HL-60/S4 treated with phorbol 12-myristate 13-acetate at 8.2 ng/mL for 4 days and 3 days (cell line): ENCODE measurements around the gene NMNAT1.
"Not testable (repeated sequence)": the region's sequence is repeated elsewhere in the genome, so short reads cannot be mapped to it uniquely, and the experiment has no call there.

Experiments
- in situ Hi-C: fragments of 300-500 bp; cut with MboI; formaldehyde crosslinking; loops from 2 replicates; pipeline ENCODE4 v1.15.0; 2022; ENCODE audit warnings: low sequenced_read_pairs

NMNAT1 gene

DNA sequence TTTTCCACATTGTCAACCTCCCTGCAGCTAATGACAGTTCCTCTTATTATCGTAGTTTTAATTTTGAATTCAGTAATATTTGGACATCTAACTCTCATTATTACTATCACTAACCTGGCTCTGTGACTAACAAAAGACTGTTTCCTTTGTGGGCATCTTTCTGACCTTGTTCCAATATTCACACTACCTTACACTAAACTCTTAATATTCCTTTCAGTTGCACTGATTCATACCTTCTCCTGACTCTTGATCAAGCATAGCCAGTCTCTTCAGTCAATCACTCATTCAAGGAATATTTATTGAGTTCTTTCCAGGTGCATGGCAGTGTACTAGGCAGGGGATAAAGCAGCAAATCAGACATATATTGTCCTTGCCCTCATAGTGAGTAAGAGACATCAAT, 25.4 kb upstream of the NMNAT1 start:
- in situ Hi-C loops: no loop called here

DNA sequence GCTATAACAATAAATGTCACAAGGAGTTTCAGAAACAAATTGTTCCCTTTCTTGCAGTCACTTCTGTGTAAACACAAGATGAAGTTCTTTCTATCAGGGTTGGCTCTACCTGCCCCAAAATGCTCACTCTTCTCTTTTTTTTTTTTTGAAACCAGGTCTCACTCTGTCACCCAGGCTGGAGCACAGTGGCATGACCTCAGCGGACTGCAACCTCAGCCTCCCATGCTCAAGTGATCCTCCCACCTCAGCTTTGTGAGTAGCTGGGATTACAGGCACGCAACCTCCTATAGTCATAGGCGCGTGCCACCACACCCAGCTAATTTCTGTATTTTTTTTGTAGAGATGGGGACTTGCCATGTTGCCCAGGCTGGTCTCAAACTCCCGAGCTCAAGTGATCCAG, 22.7 kb upstream of the NMNAT1 start:
- in situ Hi-C loops: no loop called here

DNA sequence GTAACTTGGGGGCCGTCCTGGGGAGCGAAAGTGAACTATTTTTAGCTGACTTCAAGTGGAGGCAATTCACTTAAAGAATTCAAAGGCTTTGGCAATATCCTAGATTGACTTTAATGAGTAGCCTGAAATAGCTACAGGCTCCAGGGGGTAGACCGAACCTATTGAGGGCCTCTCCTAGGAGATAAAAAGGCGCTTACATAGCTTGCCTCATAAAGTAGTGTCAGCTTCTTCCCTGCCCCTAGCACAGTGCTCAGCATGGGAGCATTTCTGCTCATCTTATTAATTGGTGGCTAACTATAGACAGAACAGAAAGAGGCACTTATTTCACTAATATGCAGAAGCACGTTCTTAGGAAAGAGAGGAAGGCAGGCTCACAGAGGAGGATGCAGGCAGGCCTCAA, 20.9 kb upstream of the NMNAT1 start:
- in situ Hi-C loops: no loop called here

DNA sequence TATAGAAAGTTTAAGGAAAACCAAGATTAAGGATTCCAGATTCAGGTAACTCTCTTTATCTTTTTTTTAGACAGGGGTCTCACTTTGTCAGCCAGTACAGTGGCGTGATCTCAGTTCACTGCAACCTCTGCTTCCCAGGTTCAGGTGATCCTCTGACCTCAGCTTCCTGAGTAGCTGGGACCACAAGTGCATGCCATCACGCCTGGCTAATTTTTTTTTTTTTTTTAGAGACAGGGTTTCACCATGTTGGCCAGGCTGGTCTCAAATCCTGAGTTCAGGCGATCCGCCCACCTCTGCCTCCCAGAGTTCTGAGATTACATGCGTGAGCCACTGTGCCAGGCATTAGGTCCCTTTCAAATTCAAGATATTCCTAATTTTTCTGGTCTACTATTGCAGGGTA, 16.0 kb upstream of the NMNAT1 start:
- in situ Hi-C loops: no loop called here

DNA sequence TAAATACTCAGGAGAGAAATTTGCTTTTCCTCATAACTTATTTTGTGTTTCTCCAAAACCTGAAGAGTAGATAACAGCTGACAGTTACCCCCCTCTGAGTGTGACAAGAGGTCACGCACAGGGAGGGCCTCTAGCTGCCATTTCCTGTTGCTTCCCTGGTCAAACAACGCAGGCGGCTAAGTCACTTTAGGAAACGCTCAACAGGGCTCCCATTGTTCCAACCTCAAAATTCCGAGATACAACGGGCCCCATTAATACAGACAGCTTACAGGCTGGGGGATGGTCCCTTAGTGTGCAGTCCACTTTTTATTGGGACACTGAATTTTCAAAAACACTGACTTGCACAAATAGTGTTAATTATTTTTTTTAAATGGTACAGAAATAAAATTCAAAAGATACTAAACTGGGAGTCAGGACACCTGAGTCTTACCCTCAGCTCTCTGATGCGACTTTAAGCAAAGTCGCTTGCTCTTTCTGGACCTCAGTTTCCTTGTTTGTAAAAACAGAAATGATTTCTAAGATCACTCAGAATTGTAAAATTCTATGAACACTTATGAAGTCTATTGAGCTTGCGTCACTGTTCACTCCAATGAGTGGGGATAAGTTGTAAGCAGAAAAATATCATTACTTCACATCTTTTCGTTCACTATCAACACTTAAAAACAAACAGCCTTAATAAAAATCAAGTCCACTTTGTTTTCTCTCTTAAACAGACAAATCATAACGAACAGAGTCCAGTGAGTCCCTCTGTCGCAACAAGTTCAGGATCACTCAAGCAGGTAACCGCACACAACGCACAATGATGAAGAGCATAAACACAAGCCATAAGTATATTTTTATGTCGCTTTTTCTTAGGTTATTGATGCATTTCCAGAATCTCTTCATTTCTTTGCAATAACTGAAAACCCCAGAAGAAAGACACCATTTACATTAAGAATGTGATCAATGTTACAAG, 13.6 kb upstream of the NMNAT1 start:
- in situ Hi-C loops: no loop called here

DNA sequence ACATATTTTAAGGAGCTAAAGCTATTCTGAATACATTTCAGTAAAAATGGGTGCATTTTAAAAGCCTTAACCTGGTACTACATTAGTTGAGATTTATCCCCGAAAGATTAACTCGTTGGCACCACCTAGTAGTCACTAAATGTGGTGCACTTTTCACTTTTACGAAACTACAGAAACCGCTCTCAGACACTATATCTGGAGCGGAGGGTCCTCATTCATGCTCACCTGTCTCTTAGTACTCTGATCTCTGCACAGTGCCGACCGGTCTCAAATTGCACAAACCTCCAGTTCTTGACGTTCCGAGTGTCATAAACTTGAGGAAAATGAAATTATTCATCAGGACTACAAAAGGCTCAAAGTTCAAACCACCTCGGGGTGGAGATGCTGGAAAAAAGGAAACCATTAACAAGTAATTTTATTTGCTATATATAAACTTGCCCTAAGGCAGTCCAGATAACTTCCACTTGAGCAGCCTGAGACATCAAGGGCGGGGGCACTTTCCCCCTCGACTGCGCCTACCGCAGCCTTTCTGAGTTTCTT, 806 bp upstream of the NMNAT1 start:
- in situ Hi-C loops: loop anchor here (5.0 kb wide), 1 partner anchor 65 kb away; no protein-coding TSS in a partner anchor

DNA sequence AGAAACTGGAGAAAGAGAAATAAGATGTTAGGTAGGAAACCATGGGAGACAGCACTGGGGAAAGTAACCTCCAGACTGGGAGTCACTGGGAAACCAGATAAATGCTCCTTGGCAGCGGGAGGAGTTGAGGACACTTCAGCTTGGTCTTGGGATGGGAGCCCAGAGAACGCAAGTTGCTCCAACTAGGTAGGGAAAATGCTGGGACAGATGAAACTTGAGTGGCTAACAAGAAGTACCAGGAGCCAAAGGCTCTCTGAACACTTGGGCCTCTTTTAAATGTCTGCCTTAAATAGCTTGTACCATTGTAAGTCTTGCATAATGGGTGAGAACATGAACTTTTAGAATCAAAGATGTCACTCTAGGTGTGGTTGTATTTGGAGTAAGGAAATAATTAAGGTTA, 3.0 kb downstream of the NMNAT1 start:
- in situ Hi-C loops: no loop called here

DNA sequence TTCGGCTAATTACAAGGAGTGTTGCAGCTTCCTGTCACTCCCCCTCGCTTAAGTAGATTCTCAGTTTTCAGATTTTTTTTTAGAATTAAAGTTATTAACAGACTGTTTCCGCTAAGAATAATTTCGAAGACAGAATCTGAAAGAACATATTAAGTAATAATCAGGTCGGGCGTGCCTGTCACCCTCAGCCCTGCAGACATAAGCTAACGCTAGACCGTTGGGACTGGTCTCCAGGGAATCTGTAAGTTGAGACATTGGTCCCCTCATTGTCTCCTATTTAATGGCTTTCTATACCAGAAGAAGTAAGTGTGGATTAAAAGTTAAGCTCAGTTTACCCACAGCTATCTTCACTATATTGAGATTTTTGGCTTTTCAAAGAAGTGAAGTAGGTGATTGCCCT, 14.5 kb downstream of the NMNAT1 start:
- in situ Hi-C loops: no loop called here

DNA sequence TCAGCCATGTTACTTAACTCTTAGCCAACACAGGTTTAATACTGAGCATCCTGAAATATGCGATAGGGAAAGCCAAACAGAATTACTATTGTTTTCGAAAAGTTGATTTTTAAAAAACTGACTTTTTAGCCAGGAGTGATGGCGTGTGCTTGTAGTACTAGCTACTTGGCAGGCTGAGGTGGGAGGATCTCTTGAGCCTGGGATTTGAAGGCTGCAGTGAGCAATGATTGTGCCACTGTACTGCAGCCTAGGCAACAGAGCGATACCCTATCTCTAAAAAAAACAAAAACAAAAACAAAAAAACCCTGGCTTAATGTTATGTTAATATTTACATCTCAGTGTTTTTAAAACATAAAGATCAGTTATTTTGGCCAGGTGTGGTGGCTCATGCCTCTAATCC, 16.7 kb downstream of the NMNAT1 start:
- in situ Hi-C loops: no loop called here

DNA sequence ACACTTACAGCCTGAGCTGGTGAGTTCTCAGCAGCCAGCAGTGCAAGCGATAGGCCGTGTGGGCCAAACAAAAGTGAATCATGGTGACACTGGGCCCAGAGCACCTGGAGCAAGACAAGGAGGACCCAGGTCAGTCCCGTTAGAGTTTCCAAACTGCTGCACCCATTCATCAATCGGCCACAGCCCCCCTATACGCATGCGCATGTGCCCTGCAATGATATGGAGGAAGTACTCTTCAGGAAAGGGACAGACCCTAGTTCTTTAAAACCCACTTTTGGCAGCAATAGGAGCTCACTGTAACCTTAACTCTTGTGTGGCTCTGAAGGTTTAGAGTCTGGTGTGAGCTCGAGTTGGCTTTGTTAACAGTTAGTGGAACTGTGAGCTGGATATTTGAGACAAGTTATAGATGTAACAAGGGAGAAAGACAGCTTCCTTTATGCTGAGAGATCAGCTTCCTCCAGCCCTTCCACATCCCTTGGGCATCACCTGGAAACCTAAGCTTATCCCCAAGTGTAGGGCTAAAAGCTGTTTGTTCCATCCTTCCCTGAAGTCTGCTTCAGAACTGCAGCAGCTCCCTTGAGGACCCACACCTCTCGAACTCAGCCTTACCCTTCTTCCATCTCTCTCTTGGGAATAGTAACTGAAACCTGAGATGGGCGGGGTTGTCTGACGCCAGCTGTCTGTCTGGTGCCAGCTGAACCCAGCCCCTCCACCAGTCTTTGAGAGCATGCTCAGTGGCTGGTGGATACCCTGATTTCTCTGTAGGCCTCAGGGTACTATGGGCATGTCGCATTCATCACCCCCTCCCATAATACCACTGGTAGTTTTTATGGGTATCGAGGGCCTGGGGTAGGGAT, 17.7 kb downstream of the NMNAT1 start:
- in situ Hi-C loops: no loop called here

DNA sequence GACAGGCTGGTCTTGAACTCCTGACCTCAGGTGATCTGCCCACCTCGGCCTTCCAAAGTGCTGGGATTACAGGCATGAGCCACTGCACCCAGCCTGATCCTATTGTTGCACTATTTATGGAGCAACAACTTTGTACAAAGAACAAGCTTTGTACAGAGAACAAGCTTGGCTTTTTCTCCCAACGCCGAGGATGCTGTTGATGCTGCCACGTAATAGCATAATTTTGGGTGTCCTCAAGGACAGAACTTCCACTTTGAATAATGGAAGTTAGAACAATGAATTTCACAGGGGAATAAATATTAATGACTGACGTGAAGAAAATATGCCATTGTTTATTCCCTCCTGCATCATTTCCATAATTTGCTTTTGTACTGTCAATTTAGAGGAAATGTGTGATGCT, 41.0 kb downstream of the NMNAT1 start:
- in situ Hi-C loops: no loop called here

DNA sequence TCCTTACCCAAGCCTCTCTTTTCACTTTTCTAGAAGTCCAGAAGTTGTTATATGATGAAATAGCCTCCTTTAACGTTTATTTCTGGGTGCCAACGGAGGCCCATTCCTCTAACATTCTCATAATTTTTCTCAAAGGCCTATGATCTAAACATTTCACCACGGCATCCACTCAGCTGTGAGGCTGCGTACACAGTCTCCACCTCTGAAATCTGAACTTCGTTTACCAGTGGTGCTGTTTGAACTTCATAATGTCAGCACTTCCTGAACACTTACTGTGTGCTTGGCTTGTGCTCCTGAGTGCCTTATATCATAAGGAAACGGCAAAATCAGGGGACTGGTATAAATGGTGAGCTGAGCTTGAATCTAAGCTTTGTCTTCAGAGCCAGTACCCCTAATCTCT, 41.7 kb downstream of the NMNAT1 start:
- in situ Hi-C loops: no loop called here

DNA sequence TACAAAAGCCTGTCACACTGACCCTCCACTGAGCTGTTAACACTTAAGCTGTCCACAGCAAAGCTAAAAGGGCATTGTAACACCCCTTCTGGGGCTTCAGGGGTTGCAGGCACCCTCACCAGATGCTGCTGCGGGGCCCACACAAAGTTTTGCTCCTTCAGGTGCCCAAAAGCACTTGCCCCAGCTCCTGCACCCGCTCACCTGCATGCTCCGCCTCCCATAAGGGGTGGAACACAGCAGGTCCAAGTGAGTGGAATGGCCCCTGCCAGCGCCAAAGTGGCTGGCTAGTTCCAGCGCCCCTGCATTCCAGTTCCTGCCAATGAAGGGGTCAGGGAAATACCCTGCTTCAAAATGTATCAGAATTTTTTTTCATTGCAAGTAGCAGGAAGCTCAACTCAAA, 46.5 kb downstream of the NMNAT1 start:
- in situ Hi-C loops: no loop called here

DNA sequence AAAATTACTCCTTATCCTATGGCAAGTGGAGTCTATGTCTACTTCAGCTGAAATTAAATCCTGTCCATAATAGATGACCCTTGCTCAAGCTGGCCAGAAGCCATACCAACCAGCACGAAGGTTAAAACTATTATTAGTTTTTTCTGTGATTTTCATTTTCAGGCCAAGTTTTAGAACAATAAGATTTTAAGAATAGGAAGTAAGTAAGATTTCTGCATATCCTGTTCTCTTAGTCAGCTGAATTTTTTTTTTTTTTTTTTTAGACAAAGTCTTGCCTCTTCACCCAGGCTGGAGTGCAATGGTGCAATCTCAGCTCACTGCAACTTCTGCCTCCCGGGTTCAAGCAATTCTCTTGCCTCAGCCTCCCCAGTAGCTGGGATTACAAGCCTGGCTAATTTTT, 47.7 kb downstream of the NMNAT1 start:
- in situ Hi-C loops: no loop called here

DNA sequence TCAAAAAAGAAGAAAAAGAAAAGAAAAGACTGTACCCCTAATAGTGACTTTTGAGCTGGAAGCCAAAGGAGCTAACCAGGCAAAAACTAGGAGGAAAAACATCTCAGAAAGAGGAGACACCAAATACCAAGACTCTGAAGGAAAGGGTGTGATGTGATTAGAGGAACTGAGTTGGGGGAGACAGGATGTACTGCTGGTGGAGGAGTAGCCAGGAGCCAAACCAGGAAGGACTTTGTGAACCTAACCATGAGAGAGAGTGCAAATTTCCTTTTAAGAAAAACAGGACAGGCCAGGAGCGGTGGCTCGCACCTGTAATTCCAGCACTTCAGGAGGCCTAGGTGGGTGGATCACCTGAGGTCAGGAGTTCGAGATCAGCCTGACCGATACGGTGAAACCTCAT, 49.6 kb downstream of the NMNAT1 start:
- in situ Hi-C loops: no loop called here

DNA sequence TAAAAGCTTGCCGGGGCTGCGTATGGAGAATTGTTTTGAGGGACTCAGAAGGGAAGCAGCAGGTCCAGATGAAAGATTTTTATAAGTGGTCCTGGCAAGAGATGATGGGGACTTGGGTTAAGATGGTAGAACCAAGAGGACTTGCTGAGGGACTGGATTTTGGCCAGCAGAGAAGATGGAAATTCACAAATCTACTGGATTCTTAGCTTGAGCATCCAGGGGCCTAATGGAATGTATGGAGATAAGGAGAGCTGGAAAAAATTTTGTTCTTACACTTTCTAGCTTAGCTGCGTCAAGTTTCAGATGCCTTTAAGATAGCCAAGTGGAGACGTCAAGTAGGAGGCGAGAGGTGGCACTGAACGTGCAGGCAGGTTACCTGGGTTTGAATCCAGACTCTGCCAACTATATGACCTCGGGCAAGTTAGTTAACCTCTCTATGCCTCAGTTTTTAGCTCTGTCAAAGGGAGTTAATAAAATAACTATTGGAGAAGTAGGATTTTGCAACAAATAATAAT, 50.3 kb downstream of the NMNAT1 start:
- in situ Hi-C loops: no loop called here

DNA sequence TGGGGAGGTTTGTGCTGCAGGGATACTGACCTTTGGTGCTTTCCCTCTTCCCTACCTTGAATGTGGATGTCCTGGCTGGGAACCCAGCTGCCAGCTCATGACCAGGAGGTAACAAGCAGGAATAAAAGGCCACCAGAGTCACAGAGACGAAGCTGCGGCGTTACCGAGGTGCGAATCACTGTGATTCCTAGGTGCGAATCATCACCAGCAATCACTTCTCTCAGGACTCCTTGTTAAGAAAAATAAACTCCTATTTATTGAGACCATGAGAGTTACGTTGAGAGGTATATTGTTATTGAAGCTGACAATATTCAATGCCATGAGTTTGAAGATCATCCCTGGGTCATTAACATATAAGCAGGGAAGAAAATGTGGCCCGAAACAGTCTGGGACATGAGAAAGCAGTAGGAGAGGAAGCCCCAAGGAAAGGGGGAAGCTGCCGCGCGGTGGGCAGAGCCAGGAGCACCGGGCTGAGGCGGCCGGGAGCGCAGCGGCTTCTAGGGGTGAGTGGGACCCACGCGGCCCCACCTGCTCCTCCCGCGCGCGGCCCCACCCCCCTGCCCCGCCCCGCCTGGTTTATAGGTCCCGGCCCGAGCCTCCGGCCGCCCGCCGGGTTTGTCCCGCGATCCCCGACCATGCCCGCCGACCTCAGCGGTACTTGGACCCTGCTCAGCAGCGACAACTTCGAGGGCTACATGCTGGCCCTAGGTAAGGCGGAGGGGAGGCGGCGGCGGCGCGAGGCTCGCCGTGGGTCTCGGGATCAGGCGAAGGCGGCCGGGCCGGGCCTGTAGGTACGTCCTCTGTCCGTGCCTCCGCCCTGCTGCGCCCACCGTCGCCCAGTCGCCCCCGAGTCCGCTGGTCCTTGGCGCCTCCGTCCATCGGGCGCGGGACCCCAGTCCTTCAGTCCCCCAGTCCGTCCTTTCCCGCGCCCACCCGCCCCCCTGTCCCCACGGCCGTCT, 53.6 kb downstream of the NMNAT1 start, which contains the start of gene RBP7:
Gene RBP7, plus strand, starts transcription at position 605 of the 959 bp plus-strand sequence. Its CDS starts 31 bp downstream, at position 636.
- in situ Hi-C loops: no loop called here

DNA sequence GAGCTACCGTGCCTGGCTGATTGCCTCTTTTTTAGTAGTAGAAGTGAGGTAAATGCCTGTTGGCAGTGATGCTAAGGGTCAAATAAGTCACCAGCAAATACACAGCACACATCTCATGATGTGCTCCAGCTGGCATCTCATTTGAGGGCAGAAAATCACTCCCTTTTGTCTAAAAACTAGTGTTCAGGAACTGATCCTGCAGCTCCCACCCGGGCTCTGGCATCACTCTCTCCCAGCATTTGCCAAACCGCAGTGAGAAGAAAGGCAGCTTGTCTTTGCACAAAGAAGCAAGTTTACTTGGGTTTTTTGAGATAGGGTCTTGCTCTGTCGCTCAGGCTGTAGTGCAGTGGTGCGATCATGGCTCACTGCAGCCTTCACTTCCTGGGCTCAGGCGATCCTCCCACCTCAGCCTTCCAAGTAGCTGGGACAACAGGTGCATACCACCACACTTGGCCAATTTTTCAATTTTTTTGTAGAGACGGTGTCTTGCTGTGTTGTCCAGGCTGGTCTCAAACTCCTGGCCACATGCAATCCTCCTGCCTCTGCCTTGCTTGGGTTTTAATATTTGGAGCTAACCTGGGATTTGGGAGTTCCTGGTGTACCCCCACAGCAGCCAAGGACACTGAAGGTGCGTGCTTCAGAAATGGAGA, 57.9 kb downstream of the NMNAT1 start:
- in situ Hi-C loops: no loop called here

DNA sequence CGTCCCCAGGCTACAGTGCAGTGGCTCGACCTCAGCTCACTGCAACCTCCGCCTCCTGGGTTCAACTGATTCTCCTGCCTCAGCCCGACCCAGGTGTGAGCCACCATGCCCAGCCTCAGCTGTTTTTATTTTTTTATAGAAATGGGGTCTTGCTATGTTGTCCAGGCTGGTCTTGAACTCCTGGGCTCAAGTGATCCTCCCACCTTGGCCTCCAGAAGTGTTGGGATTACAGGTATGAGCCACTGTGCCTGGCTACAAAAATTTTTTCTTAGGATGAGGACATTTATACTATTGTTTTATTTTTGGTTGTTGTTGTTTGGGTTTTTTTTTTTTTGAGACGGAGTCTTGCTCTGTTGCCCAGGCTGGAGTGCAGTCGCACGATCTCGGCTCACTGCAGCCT, 62.0 kb downstream of the NMNAT1 start:
- in situ Hi-C loops: not testable (repeated sequence)

DNA sequence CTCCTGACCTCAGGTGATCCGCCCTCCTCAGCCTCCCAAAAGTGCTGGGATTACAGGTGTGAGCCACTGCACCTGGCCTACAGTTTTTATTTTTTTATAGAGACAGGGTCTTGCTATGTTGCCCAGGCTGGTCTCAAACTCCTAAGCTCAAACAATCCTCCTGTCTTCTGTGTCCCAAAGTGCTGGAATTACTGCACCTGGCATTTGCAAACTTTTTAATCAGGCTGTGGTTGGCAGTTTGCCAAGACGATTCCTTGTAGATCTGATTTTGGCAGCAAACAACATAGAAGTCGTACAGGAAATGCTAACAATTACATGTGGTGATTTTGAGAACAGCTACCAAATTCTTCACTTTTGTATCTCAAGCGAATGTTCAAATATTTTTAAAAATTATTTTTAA, 63.9 kb downstream of the NMNAT1 start:
- in situ Hi-C loops: no loop called here
